HepG2 (cell line): Measurements from ENCODE around the gene ING5. TPM values are rescaled to one million over a fixed set of nuclear protein-coding genes. Genes with fewer than 3 reads are reported as not detected.

Experiments
- ATAC-seq: fragments of 200-7000 bp; cut with Tn5 transposase; 3 replicates; pipeline ENCODE4 v1.9.1; 2020; ENCODE audit warnings: mild to moderate bottlenecking, moderate library complexity
- BruUV-seq: library from RNA; stranded (reverse); fragments of 400-500 nt; replicated peaks from 2 replicates; lab custom pipeline; 2021; lab: Mats Ljungman, UMichigan
- CTCF ChIA-PET: fragments of 300-600 bp; formaldehyde crosslinking; extraction: SDS; loops from one replicate; lab custom pipeline; 2021; ENCODE audit warnings: low total read pairs, inconsistent platforms, low intra/inter-chr PET ratio; lab: Yijun Ruan, JAX
- POLR2A ChIA-PET: fragments of 350-600 bp; sonication (Branson Sonifier 250); formaldehyde crosslinking; loops from one replicate; lab custom pipeline; 2020; ENCODE audit warnings: antibody characterized with exemption, inconsistent platforms; lab: Yijun Ruan, JAX
- DNase-seq: peaks from one replicate; pipeline ENCODE4 v3.0.0-alpha.2; 2015; ENCODE audit warnings: low spot score
- FAIRE-seq: peaks from 3 replicates; lab custom pipeline; 2011; peaks lifted over from hg19 to GRCh38; lab: Jason Lieb, UNC
- H2AFZ ChIP-seq: one replicate; pipeline ENCODE4 v1.6.1; 2011; ENCODE audit warnings: low read length, inconsistent platforms
- H3K27ac ChIP-seq: fragments of 300-600 bp; 3 replicates; pipeline ENCODE4 v1.8.0; 2011; ENCODE audit warnings: mixed run types, mild to moderate bottlenecking, mixed read lengths, low read length, inconsistent platforms; ENCODE audit not compliant: insufficient read depth; ENCODE audit errors: extremely low read length
- H3K27me3 ChIP-seq, 2 experiments: fragments of 200-600 bp in 1 of 2; 2 replicates in 1 of 2; 3 replicates in 1 of 2; pipeline versions ENCODE4 v1.6.0 to v1.8.0; 2011; ENCODE audit warnings: low read length in 2 of 2, mild to moderate bottlenecking in 2 of 2, moderate library complexity in 2 of 2, inconsistent platforms in 1 of 2; ENCODE audit not compliant: insufficient read depth in 2 of 2, control insufficient read depth in 1 of 2
- H3K36me3 ChIP-seq, 2 experiments: fragments of 200-600 bp in 1 of 2; replicated peaks in 1 of 2; 2 replicates in 1 of 2; 3 replicates in 1 of 2; pipeline versions ENCODE4 v1.5.1 to v1.8.0; 2011; ENCODE audit warnings: low read length in 2 of 2, inconsistent platforms in 1 of 2; ENCODE audit not compliant: insufficient read depth in 2 of 2, control insufficient read depth in 1 of 2
- H3K4me1 ChIP-seq: 2 replicates; pipeline ENCODE4 v1.5.1; 2012; ENCODE audit warnings: low read length, inconsistent platforms; ENCODE audit not compliant: insufficient read depth
- H3K4me2 ChIP-seq: 2 replicates; pipeline ENCODE4 v1.6.0; 2011; ENCODE audit warnings: low read depth, low read length, inconsistent platforms
- H3K4me3 ChIP-seq, 3 experiments: fragments of 200-600 bp in 1 of 3; sonication (generic), shearing (Covaris generic) in 1 of 3; replicated peaks in 1 of 3; 2 replicates each; pipeline ENCODE4 v1.5.1; 2011 to 2016; ENCODE audit warnings: low read length in 3 of 3, inconsistent platforms in 2 of 3, low read depth in 2 of 3, mild to moderate bottlenecking in 2 of 3, control low read depth in 1 of 3, mixed read lengths in 1 of 3; ENCODE audit not compliant: insufficient read depth in 1 of 3
- H3K79me2 ChIP-seq: one replicate; pipeline ENCODE4 v1.6.1; 2011; ENCODE audit warnings: low read length, inconsistent platforms; ENCODE audit not compliant: insufficient read depth
- H3K9ac ChIP-seq: 2 replicates; pipeline ENCODE4 v1.6.0; 2011; ENCODE audit warnings: mild to moderate bottlenecking, low read depth, low read length, inconsistent platforms; ENCODE audit not compliant: insufficient read depth
- H3K9me3 ChIP-seq: 2 replicates; pipeline ENCODE4 v1.5.1; 2012; ENCODE audit warnings: mild to moderate bottlenecking, low read length
- H4K20me1 ChIP-seq: 2 replicates; pipeline ENCODE4 v1.6.0; 2011; ENCODE audit warnings: inconsistent platforms, mild to moderate bottlenecking, low read length, moderate library complexity; ENCODE audit not compliant: insufficient read depth
- AGO1 ChIP-seq: fragments of 200-400 bp; formaldehyde crosslinking; IDR thresholded peaks from 2 replicates; pipeline ENCODE4 v1.6.1; 2017; ENCODE audit warnings: mild to moderate bottlenecking, low read depth, low read length, moderate library complexity; ENCODE audit not compliant: poor library complexity, severe bottlenecking
- GABPB1 ChIP-seq: IDR thresholded peaks from 2 replicates; pipeline ENCODE4 v1.6.1; 2016; ENCODE audit warnings: mild to moderate bottlenecking, missing genetic modification reagents, moderate library complexity, missing compliant biosample characterization
- STAT6 ChIP-seq: sonication (generic); formaldehyde crosslinking; IDR thresholded peaks from 2 replicates; pipeline ENCODE4 v1.4.0; 2020; ENCODE audit warnings: missing genetic modification reagents, mild to moderate bottlenecking, borderline replicate concordance
- ZNF101 ChIP-seq: sonication (generic); formaldehyde crosslinking; IDR thresholded peaks from 2 replicates; pipeline ENCODE4 v1.4.0; 2020; ENCODE audit warnings: mild to moderate bottlenecking, low read depth, missing genetic modification reagents, borderline replicate concordance
- ZNF20 ChIP-seq: sonication (generic); formaldehyde crosslinking; IDR thresholded peaks from 2 replicates; pipeline ENCODE4 v1.4.0; 2020; ENCODE audit warnings: mild to moderate bottlenecking, moderate library complexity, missing genetic modification reagents
- WGBS: methylation state at CpG from one replicate; pipeline ENCODE4 v1.1.6; 2017; ENCODE audit warnings: low lambda C conversion rate; 5-methylcytosine and 5-hydroxymethylcytosine counted together
- in situ Hi-C: cut with HindIII; loops from 2 replicates; pipeline ENCODE4 v1.10.0; 2017; ENCODE audit warnings: low pct_unique_long_range_greater_than_20kb; ENCODE audit not compliant: extremely low pct_ligation_motif_present
- intact Hi-C: fragments of 100-400 bp; cut with micrococcal nuclease; formaldehyde crosslinking; loops from one replicate; pipeline ENCODE4 v1.10.0; 2022; ENCODE audit not compliant: unreplicated experiment
- polyA plus RNA-seq, 8 experiments: library from polyadenylated mRNA; depleted of rRNA in 3 of 8; stranded (reverse) in 7 of 8; unstranded in 1 of 8; fragments of >200 nt; fragmentation: Illumina TruSeq in 4 of 8; extraction: Trizol in 4 of 8; gene quantifications; 2 replicates each; pipeline versions ENCODE4 v1.2.1 to v1.2.3, GENCODE V29; 2011 to 2016; ENCODE audit warnings: low read depth in 4 of 8, missing spikeins in 1 of 8, mixed read lengths in 1 of 8; ENCODE audit not compliant: insufficient read depth in 1 of 8
- total RNA-seq, 5 experiments: library from RNA; depleted of rRNA; stranded (reverse); fragments of >200 nt; fragmentation: Illumina TruSeq; extraction: Trizol; gene quantifications; 2 replicates each; pipeline ENCODE4 v1.2.3, GENCODE V29; 2016; ENCODE audit warnings: low read depth in 1 of 5

Gene ING5
- total and polyA plus RNA-seq, 2 of the 13 experiments (the other 11 are each of a cell fraction or from before 2014, with no cell fraction given), result 61.9 to 71.9 TPM

GRCh38 chr2:241777170-241777685 is 75.4 kb downstream of the ING5 start:
- no TSS peak for BruUV-seq

More at GRCh38 chr2:241777170-241777685, 75.4 kb downstream of the ING5 start:
- in situ Hi-C loops, result no loop called here
- ATAC-seq, result no peak
- H3K9me3 ChIP-seq, result peaks cover 8% of the 10 kb centered on the region
- H3K79me2 ChIP-seq, result peaks cover 6% of the 10 kb centered on the region
- no peaks in the 10 kb centered on the region for H3K27me3 ChIP-seq
- no peak for FAIRE-seq
- H3K4me3 ChIP-seq, result no peak overlapping the region; a peak in 1 of 6 replicates
- no peak for TF ChIP-seq ZNF101 (CRISPR knock-in tag)
- 0 out of 2 replicates have a peak, but pooled peaks have one; percentile 2 for TF ChIP-seq GABPB1 (CRISPR knock-in tag)
- TF ChIP-seq AGO1, result peak; percentile 10
- TF ChIP-seq STAT6 (CRISPR knock-in tag), result no peak
- no peak for TF ChIP-seq ZNF20
- ChIA-PET POLR2A (interaction anchor here (0.9 to 1.9 kb wide), 4 partner anchors 10 to 91 kb away, joined by 3 to 11 read pairs (median 3); partner anchors contain the start of gene NEU4), CTCF (no interaction called here)
- no peaks in the 10 kb centered on the region for H4K20me1 ChIP-seq
- peaks cover 62% of the 10 kb centered on the region for H3K4me1 ChIP-seq
- H2AFZ ChIP-seq, result no peak overlapping the region
- H3K4me2 ChIP-seq, result peak overlapping the region; percentile 56; the same call in 1 of the 2 replicates
- H3K36me3 ChIP-seq, result no peaks in the 10 kb centered on the region
- 86% methylated on average over 22 of the region's 22 CpGs for WGBS
- no peak overlapping the region for H3K27ac ChIP-seq
- no peak for DNase-seq
- no peak overlapping the region for H3K9ac ChIP-seq
- intact Hi-C loops, result no loop called here
